HepG2 (cell line): Measurements from ENCODE around the gene ICAM2. TPM values are rescaled to one million over a fixed set of nuclear protein-coding genes. Genes with fewer than 3 reads are reported as not detected.
A peak's percentile ranks its signal among the peaks of the same experiment; 100 is the strongest.

ENCODE experiments used
- ATAC-seq: fragments of 200-7000 bp; cut with Tn5 transposase; 3 replicates; pipeline ENCODE4 v1.9.1; 2020; ENCODE audit warnings: mild to moderate bottlenecking, moderate library complexity
- BruUV-seq: library from RNA; stranded (reverse); fragments of 400-500 nt; replicated peaks from 2 replicates; lab custom pipeline; 2021; lab: Mats Ljungman, UMichigan
- CTCF ChIA-PET: fragments of 300-600 bp; formaldehyde crosslinking; extraction: SDS; loops from one replicate; lab custom pipeline; 2021; ENCODE audit warnings: low total read pairs, inconsistent platforms, low intra/inter-chr PET ratio; lab: Yijun Ruan, JAX
- POLR2A ChIA-PET: fragments of 350-600 bp; sonication (Branson Sonifier 250); formaldehyde crosslinking; loops from one replicate; lab custom pipeline; 2020; ENCODE audit warnings: antibody characterized with exemption, inconsistent platforms; lab: Yijun Ruan, JAX
- DNase-seq: peaks from one replicate; pipeline ENCODE4 v3.0.0-alpha.2; 2015; ENCODE audit warnings: low spot score
- FAIRE-seq: peaks from 3 replicates; lab custom pipeline; 2011; peaks lifted over from hg19 to GRCh38; lab: Jason Lieb, UNC
- H2AFZ ChIP-seq: one replicate; pipeline ENCODE4 v1.6.1; 2011; ENCODE audit warnings: low read length, inconsistent platforms
- H3K27ac ChIP-seq: fragments of 300-600 bp; 3 replicates; pipeline ENCODE4 v1.8.0; 2011; ENCODE audit warnings: mixed run types, mild to moderate bottlenecking, mixed read lengths, low read length, inconsistent platforms; ENCODE audit not compliant: insufficient read depth; ENCODE audit errors: extremely low read length
- H3K27me3 ChIP-seq, 2 experiments: fragments of 200-600 bp in 1 of 2; 2 replicates in 1 of 2; 3 replicates in 1 of 2; pipeline versions ENCODE4 v1.6.0 to v1.8.0; 2011; ENCODE audit warnings: low read length in 2 of 2, mild to moderate bottlenecking in 2 of 2, moderate library complexity in 2 of 2, inconsistent platforms in 1 of 2; ENCODE audit not compliant: insufficient read depth in 2 of 2, control insufficient read depth in 1 of 2
- H3K36me3 ChIP-seq, 2 experiments: fragments of 200-600 bp in 1 of 2; replicated peaks in 1 of 2; 2 replicates in 1 of 2; 3 replicates in 1 of 2; pipeline versions ENCODE4 v1.5.1 to v1.8.0; 2011; ENCODE audit warnings: low read length in 2 of 2, inconsistent platforms in 1 of 2; ENCODE audit not compliant: insufficient read depth in 2 of 2, control insufficient read depth in 1 of 2
- H3K4me1 ChIP-seq: 2 replicates; pipeline ENCODE4 v1.5.1; 2012; ENCODE audit warnings: low read length, inconsistent platforms; ENCODE audit not compliant: insufficient read depth
- H3K4me2 ChIP-seq: 2 replicates; pipeline ENCODE4 v1.6.0; 2011; ENCODE audit warnings: low read depth, low read length, inconsistent platforms
- H3K4me3 ChIP-seq, 3 experiments: fragments of 200-600 bp in 1 of 3; sonication (generic), shearing (Covaris generic) in 1 of 3; replicated peaks in 1 of 3; 2 replicates each; pipeline ENCODE4 v1.5.1; 2011 to 2016; ENCODE audit warnings: low read length in 3 of 3, inconsistent platforms in 2 of 3, low read depth in 2 of 3, mild to moderate bottlenecking in 2 of 3, control low read depth in 1 of 3, mixed read lengths in 1 of 3; ENCODE audit not compliant: insufficient read depth in 1 of 3
- H3K79me2 ChIP-seq: one replicate; pipeline ENCODE4 v1.6.1; 2011; ENCODE audit warnings: low read length, inconsistent platforms; ENCODE audit not compliant: insufficient read depth
- H3K9ac ChIP-seq: 2 replicates; pipeline ENCODE4 v1.6.0; 2011; ENCODE audit warnings: mild to moderate bottlenecking, low read depth, low read length, inconsistent platforms; ENCODE audit not compliant: insufficient read depth
- H3K9me3 ChIP-seq: 2 replicates; pipeline ENCODE4 v1.5.1; 2012; ENCODE audit warnings: mild to moderate bottlenecking, low read length
- H4K20me1 ChIP-seq: 2 replicates; pipeline ENCODE4 v1.6.0; 2011; ENCODE audit warnings: inconsistent platforms, mild to moderate bottlenecking, low read length, moderate library complexity; ENCODE audit not compliant: insufficient read depth
- ETV5 ChIP-seq: IDR thresholded peaks from 2 replicates; pipeline ENCODE4 v1.6.1; 2018; ENCODE audit warnings: missing biosample characterization, missing genetic modification reagents, inconsistent platforms, borderline replicate concordance
- TIGD3 ChIP-seq: sonication (generic); formaldehyde crosslinking; IDR thresholded peaks from 2 replicates; pipeline ENCODE4 v1.5.1; 2020; ENCODE audit warnings: mild to moderate bottlenecking, missing genetic modification reagents, borderline replicate concordance
- ZNF713 ChIP-seq: sonication (generic); formaldehyde crosslinking; IDR thresholded peaks from 2 replicates; pipeline ENCODE4 v1.4.0; 2020; ENCODE audit warnings: mild to moderate bottlenecking, missing genetic modification reagents
- WGBS: methylation state at CpG from one replicate; pipeline ENCODE4 v1.1.6; 2017; ENCODE audit warnings: low lambda C conversion rate; 5-methylcytosine and 5-hydroxymethylcytosine counted together
- in situ Hi-C: cut with HindIII; loops from 2 replicates; pipeline ENCODE4 v1.10.0; 2017; ENCODE audit warnings: low pct_unique_long_range_greater_than_20kb; ENCODE audit not compliant: extremely low pct_ligation_motif_present
- intact Hi-C: fragments of 100-400 bp; cut with micrococcal nuclease; formaldehyde crosslinking; loops from one replicate; pipeline ENCODE4 v1.10.0; 2022; ENCODE audit not compliant: unreplicated experiment
- polyA plus RNA-seq, 8 experiments: library from polyadenylated mRNA; depleted of rRNA in 3 of 8; stranded (reverse) in 7 of 8; unstranded in 1 of 8; fragments of >200 nt; fragmentation: Illumina TruSeq in 4 of 8; extraction: Trizol in 4 of 8; gene quantifications; 2 replicates each; pipeline versions ENCODE4 v1.2.1 to v1.2.3, GENCODE V29; 2011 to 2016; ENCODE audit warnings: low read depth in 4 of 8, missing spikeins in 1 of 8, mixed read lengths in 1 of 8; ENCODE audit not compliant: insufficient read depth in 1 of 8
- total RNA-seq, 5 experiments: library from RNA; depleted of rRNA; stranded (reverse); fragments of >200 nt; fragmentation: Illumina TruSeq; extraction: Trizol; gene quantifications; 2 replicates each; pipeline ENCODE4 v1.2.3, GENCODE V29; 2016; ENCODE audit warnings: low read depth in 1 of 5
- TF ChIP-seq, protein P1 (sequence below): sonication (generic); formaldehyde crosslinking; IDR thresholded peaks from 2 replicates; pipeline ENCODE4 v1.4.0; 2020; ENCODE audit warnings: missing genetic modification reagents, borderline replicate concordance

The ICAM2 gene
- total and polyA plus RNA-seq, 2 of the 13 experiments (the other 11 are each of a cell fraction or from before 2014, with no cell fraction given): 10.9 to 20.8 TPM

GRCh38 chr17:63988741-63989621 is 31.5 kb downstream of the ICAM2 start (continued):
- TF ChIP-seq TIGD3 (CRISPR knock-in tag) (no peak), ETV5 (no peak)
- TF ChIP-seq, protein P1, sequence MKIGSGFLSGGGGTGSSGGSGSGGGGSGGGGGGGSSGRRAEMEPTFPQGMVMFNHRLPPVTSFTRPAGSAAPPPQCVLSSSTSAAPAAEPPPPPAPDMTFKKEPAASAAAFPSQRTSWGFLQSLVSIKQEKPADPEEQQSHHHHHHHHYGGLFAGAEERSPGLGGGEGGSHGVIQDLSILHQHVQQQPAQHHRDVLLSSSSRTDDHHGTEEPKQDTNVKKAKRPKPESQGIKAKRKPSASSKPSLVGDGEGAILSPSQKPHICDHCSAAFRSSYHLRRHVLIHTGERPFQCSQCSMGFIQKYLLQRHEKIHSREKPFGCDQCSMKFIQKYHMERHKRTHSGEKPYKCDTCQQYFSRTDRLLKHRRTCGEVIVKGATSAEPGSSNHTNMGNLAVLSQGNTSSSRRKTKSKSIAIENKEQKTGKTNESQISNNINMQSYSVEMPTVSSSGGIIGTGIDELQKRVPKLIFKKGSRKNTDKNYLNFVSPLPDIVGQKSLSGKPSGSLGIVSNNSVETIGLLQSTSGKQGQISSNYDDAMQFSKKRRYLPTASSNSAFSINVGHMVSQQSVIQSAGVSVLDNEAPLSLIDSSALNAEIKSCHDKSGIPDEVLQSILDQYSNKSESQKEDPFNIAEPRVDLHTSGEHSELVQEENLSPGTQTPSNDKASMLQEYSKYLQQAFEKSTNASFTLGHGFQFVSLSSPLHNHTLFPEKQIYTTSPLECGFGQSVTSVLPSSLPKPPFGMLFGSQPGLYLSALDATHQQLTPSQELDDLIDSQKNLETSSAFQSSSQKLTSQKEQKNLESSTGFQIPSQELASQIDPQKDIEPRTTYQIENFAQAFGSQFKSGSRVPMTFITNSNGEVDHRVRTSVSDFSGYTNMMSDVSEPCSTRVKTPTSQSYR: peak; percentile 52; the same call in 1 of the 2 replicates

- POLR2A ChIA-PET: interaction anchor here (0.8 kb wide), 1 partner anchor 37 kb away, joined by 3 read pairs; no protein-coding TSS in a partner anchor
- H3K4me3 ChIP-seq: no peak overlapping the region
- H4K20me1 ChIP-seq: no peaks in the 10 kb centered on the region
- intact Hi-C loops (no loop called here), in situ Hi-C loops (no loop called here)
- H3K36me3 ChIP-seq: no peaks in the 10 kb centered on the region
- DNase-seq (no peak), ATAC-seq (peak; percentile 8; the same call in 1 of the 3 replicates), FAIRE-seq (no peak)
- H3K79me2 ChIP-seq: no peaks in the 10 kb centered on the region
- no peak overlapping the region for H3K27ac ChIP-seq
- H3K9me3 ChIP-seq: no peaks in the 10 kb centered on the region
- H3K27me3 ChIP-seq: peaks cover 19 to 58% of the 10 kb centered on the region in 2 experiments; a peak in 4 of 5 replicates
- TF ChIP-seq ZNF713: no peak
- BruUV-seq: no TSS peak
- H3K4me2 ChIP-seq: no peak overlapping the region
- H2AFZ ChIP-seq: no peak overlapping the region
- 35% methylated on average over 4 of the region's 5 CpGs for WGBS
- no peak overlapping the region for H3K9ac ChIP-seq
- CTCF ChIA-PET: no interaction called here
- peaks cover 27% of the 10 kb centered on the region for H3K4me1 ChIP-seq
These were observed 32.3 kb downstream of the ICAM2 start for GRCh38 chr17:63988127-63988478.
